Raji (cell line): ENCODE results near the gene RSPO4.

ENCODE experiments used
- POLR2A ChIP-seq: IDR thresholded peaks from 2 replicates; pipeline ENCODE4 v1.6.1; 2011; ENCODE audit warnings: low read depth, low read length, control low read depth; ENCODE audit not compliant: insufficient read depth

RSPO4 gene

DNA sequence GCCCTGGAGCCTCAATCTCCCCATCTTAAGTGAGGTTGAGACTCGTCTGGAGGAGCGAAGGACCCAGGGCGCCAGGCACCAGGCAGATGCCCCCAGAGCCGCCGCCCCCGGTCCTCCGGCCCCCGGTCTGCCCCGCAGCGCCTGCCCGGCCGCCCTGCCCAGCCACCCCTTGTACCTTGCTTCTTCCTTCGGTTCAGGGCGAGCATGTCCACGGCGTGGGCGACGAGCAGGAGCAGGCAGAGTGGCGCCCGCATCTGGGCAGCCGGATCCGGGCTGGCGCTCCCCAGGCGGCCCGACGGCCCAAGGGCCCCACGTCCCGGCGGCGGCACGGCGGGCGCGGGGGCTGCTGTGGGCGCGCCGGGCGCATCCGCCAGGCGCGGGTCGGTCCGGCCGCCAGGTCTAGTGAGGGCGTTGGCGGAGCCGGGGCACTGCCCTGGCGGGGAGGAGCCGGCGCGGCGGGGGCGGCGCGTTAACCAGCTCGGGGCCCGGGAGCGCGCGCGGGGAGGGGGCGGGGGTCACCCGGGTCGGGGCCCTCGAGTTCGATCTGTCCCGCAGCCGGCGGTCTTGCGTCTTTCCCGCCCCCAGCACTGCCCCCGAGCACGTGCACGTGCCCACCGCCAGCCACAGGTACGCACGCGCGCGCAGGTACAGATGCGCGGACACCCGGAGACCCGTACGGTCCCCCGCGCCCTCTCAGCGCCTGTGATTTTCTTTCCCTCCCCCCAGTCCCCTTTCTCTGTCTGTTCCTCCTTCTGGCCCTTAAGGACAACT is at the start of gene RSPO4:
TSS of gene RSPO4 (minus strand) at position 401 of the 771 bp plus-strand sequence. CDS start at position 254, 147 bp downstream.
- no peak for TF ChIP-seq POLR2A

DNA sequence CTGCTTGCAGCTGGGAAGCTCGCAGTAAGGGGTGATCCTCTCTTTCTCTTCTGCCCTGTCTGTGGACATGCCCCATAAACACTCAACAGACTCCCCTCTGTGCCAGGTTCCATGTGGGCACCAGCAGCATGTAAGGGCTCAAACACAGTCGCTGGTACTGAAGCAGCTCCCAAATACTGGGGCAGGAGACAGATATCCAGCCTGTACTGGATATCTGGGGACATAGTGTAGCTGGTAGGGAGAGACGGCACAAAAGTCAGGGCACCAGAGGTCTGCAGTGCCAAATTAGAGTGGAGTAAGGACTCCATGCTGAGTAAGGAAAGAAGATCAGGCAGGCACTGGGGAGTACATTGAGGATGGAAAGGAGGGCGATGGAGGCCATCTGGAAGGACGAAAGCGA is 48.3 kb upstream of the RSPO4 start:
- TF ChIP-seq POLR2A: no peak

DNA sequence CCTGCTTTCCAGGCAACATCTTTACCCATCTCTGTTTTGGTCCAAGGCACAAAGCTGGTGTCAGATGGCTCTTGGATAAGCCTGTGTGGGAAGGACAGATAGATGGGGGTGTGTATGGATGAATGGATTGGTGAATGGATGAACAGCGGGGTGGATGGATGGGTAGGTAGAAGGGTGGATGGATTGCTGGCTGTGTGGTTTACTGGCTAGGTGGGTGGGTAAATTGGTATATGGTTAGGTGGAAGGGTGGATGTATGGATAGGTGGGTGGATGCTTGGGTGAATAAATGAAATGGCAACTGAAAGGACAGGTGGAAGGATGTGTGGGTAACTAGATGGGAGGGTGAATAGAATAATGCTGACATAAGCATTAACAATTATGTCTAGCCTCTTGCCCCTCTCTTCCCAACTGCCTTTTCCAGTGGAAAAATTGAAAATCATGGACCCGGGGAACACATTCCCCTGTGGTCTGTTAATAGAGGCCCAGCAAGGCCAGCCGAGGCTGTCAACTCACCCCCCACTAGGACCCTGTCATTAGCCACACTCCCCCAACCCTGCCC is 43.8 kb upstream of the RSPO4 start:
- TF ChIP-seq POLR2A: no peak

DNA sequence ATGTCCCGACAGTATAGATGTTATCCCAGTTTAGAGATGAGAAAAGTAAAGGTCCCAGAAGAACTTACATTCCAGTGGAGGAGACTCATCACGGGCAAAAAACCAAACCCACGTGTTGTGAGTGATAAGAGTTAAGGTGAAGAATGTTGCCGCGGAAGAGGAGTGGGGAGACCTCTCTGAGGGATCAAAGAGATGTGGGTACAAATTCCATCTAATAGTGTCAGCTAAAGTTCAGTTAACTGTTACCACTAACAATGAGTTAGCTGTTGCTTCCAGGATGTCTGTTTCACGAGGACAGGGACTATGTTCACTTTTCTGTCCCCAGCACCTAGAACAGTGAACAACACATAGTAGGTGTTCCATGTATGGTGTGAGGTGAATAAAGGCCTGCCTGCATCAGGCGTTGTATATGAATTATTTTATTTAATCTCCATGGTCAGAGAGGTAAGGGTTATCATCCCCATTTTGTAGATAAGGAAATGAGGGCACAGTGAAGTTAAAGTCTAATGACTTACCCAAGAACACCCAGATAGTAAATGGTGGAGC is 39.8 kb upstream of the RSPO4 start:
- TF ChIP-seq POLR2A: no peak

DNA sequence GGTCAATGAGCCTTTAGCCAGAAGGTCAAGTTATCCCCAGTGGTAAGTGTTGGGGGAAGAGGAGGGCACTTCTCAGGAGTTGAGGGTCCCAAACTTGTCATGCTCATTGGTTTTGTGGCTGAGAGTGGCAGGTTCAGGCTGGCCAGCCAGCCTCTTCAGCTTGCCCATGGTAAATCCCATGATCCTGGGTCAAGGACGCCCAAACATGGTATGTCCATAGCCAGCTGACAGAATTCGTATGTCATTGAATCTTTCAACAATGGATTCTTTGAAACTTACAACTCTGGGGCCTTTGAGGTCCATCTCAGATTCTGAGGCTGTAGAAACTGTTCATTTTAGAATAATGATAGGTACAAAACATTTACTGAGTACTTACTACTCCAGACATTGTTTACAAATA is 36.1 kb upstream of the RSPO4 start:
- TF ChIP-seq POLR2A: no peak

DNA sequence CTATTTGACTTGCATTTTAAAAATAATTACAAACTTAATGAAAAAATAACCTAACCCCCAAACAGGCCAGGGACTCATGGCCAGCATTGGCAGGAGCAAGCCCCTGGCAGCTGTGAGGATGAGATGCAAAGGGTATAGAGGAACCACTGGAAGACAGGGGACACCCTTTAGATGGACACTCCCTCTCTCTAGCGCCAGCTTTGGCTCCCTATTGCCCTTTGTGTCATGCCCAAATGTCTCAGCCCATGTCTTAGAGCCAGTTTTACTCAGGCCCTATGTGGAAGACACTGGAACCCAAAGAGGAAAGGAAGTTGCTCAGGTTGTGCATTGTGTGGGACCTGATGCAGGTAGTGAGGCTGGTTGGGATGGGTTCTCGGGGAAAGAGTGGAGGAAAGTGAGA is 34.9 kb upstream of the RSPO4 start:
- TF ChIP-seq POLR2A: no peak

DNA sequence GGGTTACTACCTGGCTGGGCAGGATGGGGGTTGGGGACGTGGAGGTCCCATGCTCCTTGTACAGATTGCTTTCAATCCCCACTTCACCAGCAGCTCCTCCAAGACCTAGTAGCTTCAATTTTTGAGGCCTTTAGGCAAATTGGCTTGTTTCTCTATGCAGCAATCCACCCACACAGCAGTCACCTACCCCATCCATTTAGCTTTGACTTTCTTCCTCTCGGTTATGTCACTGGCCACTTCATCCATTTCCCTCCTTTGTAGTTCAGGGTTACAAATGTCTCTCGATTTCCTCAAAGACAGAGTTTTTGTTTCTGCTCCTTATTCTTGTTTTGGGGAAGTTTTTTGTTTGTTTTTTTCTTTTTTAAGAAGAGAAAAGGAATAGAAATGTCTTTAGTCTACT is 33.4 kb upstream of the RSPO4 start:
- no peak for TF ChIP-seq POLR2A

DNA sequence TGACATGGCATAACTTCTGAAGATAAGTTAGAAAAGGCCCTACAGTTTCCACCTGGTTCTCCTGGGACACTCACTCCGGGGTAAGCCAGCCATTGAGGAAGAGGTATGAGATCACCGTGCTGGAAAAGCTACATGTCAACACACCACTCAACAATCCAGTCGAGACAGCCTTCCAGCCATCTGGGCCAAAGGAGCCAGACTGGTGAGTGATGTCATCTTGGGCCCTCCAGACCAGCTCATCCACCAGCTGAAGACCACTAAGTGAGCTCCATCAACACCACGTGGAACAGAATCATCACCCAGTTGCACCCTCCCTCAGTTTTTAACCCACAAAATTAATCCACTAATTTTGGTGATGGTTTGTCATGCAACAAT is 32.3 kb upstream of the RSPO4 start:
- no peak for TF ChIP-seq POLR2A

DNA sequence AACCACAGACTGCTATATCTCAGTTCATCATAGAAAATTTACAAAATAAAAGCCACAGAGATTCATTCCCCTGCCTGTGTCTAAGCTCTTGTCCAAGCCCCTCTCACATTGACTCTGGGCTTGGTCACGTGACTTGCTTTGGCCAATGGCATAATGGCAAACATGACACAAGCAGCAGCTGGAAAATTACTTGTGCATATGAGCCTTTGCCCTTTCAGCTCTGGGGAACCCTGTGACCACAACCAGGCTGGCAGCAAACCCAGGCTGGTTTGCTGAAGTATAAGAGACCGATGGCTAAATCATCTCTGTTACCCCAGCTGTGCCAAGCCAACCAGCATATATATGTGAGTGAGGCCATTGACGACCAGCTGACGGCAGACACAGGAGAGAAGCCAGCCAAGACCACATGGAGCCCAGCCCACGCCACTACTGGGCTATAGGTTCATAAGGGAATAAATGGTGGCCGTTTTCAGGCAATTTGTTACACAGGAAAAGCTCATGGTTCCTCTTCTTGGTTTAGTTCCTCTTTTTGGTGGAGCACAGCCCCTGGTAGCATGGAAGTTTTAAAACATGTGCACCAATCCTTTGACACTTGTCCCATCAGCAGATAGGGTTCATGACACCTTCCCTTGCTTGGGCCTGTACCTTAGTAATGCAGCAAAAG is 31.8 kb upstream of the RSPO4 start:
- TF ChIP-seq POLR2A: no peak

DNA sequence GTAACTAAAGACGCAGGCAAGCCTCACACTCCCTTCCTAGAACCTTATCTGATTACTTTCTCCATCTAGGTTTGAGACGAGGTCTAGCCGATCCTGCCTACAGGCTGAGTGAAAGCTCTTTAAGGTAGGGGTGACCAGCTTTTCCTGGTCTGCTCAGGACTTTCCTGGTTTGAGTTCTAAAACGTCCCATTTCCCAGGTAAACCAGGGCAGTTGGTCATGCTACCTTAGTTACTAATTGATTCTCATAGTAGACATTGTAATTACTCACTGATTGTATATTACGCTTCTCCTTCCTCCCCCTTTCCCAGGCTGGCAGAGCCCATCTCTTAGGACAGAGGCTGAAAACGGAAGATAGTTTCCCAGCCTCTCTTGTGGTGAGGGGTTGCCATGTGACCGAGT is 27.9 kb upstream of the RSPO4 start:
- TF ChIP-seq POLR2A: no peak

DNA sequence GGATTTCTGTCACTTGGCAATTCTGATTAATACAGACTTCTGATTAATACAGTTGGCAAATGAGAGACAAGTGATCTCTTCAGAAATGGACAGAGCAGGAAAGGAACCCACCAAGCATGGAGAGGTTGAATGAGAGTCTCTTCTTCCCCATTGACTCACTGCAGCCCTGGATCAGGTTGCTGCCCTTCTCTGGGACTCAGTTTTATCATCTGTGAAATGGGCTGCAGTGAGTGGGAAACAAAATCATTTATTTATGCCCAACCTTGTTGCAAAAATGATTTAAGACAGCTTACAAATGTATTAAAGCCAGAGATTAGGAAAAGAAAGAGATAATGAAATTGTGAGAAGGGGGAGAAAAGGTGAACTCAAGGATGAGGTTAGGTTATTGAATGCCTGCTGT is 20.8 kb upstream of the RSPO4 start:
- TF ChIP-seq POLR2A: no peak

DNA sequence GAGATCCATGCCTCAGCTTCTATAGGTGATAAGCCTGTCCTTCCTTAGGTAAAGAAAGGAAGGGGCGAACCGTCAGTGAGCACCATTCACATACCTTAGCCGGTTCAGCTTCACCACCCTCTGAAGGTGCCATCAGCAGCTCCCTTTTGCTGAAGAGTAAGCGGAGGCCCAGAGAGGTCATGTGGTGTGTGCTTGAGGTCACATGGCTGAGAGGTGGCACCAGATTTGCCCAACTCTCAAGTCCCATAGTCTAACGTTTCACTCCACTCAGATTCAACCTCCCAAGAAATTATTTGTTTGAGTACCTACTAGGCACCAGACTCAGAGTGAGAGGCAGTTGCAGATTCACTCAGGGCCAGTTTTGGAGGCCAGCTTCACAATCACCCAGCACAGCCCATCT is 18.5 kb upstream of the RSPO4 start:
- no peak for TF ChIP-seq POLR2A

DNA sequence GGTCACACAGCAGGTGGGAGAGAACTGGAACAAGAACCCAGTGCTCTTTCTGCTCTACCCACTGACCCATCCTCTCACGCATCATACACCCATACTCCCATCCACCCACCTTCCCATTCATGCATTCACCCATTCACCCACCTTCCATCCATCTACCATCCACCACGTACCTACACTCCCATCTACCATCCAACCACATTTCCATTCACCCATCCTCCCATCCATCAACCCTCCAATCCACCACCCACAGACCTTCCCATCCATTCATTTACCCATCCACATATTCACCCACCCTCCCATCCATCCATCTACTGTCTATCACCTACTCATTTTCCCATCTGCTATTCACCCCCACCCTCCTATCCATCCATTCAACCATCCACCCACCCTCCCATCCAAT is 17.2 kb upstream of the RSPO4 start:
- no peak for TF ChIP-seq POLR2A

DNA sequence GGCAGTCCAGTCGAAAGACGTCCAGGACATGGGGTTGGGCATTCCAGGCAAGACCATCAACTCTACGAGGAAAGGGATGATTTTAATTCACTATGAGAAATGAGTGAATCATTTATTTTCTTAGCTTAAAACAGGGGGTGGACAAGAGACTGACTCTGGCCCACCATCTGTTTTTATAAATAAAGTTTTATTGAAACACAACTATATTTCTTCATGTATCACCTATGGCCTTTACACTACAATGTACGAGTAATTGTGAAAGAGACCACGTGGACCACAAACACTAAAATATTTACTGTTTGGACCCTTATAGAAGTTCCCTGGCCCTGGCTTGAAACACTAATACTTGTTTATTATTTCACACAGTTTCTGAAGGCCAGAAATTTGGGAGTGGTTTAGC is 15.6 kb upstream of the RSPO4 start:
- TF ChIP-seq POLR2A: no peak

DNA sequence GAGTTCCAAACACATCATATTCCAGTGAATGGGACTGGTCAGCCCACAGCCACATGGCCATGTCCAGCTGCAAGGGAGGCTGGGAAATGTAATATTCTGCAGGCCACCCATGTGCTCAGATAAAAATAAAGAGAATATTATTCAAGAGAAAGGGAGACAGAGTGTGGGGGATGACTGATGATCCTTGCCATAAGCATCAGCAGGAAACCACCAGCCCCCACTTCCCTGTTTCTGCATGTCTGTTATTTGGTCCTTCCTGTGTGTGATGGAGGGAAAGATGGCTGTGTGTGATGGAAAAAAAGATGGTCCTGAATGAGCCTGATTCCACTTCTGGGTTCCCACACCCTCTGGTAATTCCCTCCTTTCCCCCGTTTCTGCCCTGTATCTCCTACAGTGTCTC is 13.1 kb upstream of the RSPO4 start:
- no peak for TF ChIP-seq POLR2A

DNA sequence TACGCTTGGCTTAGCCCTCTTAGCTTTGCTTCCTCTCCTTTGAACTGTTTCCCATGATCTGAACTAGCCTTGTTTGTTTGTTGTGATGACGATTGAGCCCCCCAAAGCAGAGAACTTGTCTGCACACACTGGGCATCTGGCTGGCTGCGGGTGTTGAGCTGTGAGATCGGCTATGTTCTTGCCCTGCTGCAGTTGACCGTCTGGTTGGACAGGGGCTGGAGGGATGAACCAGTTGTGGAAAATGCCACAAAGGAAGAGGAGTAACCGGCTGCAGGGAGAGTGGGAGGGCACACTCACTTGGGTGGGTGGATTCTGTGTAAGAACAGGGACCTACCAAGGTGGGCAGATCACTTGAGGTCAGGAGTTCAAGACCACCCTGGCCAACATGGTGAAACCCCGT is 12.4 kb upstream of the RSPO4 start:
- no peak for TF ChIP-seq POLR2A
